H9 (cell line): Measurements from ENCODE around the gene INPP5A. TPM values are rescaled to one million over a fixed set of nuclear protein-coding genes. Genes with fewer than 3 reads are reported as not detected.

ENCODE experiments used
- DNase-seq: peaks from one replicate; pipeline ENCODE4 v3.0.0-alpha.2; 2017
- H2AFZ ChIP-seq: one replicate; pipeline ENCODE4 v1.6.1; 2013; ENCODE audit warnings: mild to moderate bottlenecking, low read length, control low read depth, moderate library complexity
- H2AK5ac ChIP-seq: 2 replicates; pipeline ENCODE4 v1.6.1; 2013; ENCODE audit warnings: low read length, control low read depth, mixed read lengths; ENCODE audit not compliant: insufficient read length
- H2BK120ac ChIP-seq: one replicate; pipeline ENCODE4 v1.6.1; 2013; ENCODE audit warnings: low read depth, mild to moderate bottlenecking, low read length, control low read depth, inconsistent platforms; ENCODE audit not compliant: poor library complexity, severe bottlenecking
- H2BK12ac ChIP-seq: 2 replicates; pipeline ENCODE4 v1.6.1; 2013; ENCODE audit warnings: low read length, control low read depth, mixed read lengths, low read depth; ENCODE audit not compliant: insufficient read length
- H2BK15ac ChIP-seq: 2 replicates; pipeline ENCODE4 v1.6.1; 2013; ENCODE audit warnings: low read depth, low read length, control low read depth
- H2BK20ac ChIP-seq: one replicate; pipeline ENCODE4 v1.6.1; 2013; ENCODE audit warnings: low read depth, mild to moderate bottlenecking, low read length, control low read depth, inconsistent platforms; ENCODE audit not compliant: poor library complexity, severe bottlenecking
- H2BK5ac ChIP-seq: 2 replicates; pipeline ENCODE4 v1.6.1; 2013; ENCODE audit warnings: low read length, control low read depth, mixed read lengths; ENCODE audit not compliant: insufficient read length
- H3K14ac ChIP-seq: 2 replicates; pipeline ENCODE4 v1.6.1; 2013; ENCODE audit warnings: low read length, control low read depth; ENCODE audit not compliant: insufficient read depth
- H3K18ac ChIP-seq: 2 replicates; pipeline ENCODE4 v1.6.1; 2013; ENCODE audit warnings: low read depth, mild to moderate bottlenecking, mixed read lengths, low read length, control low read depth; ENCODE audit not compliant: insufficient read length
- H3K23ac ChIP-seq: 2 replicates; pipeline ENCODE4 v1.6.1; 2013; ENCODE audit warnings: low read length, control low read depth, mixed read lengths, low read depth; ENCODE audit not compliant: insufficient read length
- H3K23me2 ChIP-seq: 2 replicates; pipeline ENCODE4 v1.6.1; 2013; ENCODE audit warnings: low read depth, mild to moderate bottlenecking, mixed read lengths, low read length, control low read depth; ENCODE audit not compliant: insufficient read length, poor library complexity, severe bottlenecking
- H3K27ac ChIP-seq: 2 replicates; pipeline ENCODE4 v1.5.1; 2013; ENCODE audit warnings: low read length, control low read depth, mixed read lengths, low read depth; ENCODE audit not compliant: insufficient read length
- H3K27me3 ChIP-seq: 2 replicates; pipeline ENCODE4 v1.6.1; 2013; ENCODE audit warnings: low read length, control low read depth, inconsistent platforms; ENCODE audit not compliant: insufficient read depth
- H3K4ac ChIP-seq: 2 replicates; pipeline ENCODE4 v1.6.1; 2013; ENCODE audit warnings: low read depth, mild to moderate bottlenecking, control low read depth, inconsistent platforms, low read length, moderate library complexity
- H3K4me1 ChIP-seq: 2 replicates; pipeline ENCODE4 v1.6.1; 2013; ENCODE audit warnings: low read length, control low read depth, inconsistent platforms; ENCODE audit not compliant: insufficient read depth
- H3K4me2 ChIP-seq: 2 replicates; pipeline ENCODE4 v1.6.1; 2013; ENCODE audit warnings: low read length, control low read depth, mixed read lengths; ENCODE audit not compliant: insufficient read length, insufficient read depth
- H3K56ac ChIP-seq: 2 replicates; pipeline ENCODE4 v1.6.1; 2013; ENCODE audit warnings: low read depth, mild to moderate bottlenecking, mixed read lengths, low read length, control low read depth; ENCODE audit not compliant: insufficient read length
- H3K79me1 ChIP-seq: 2 replicates; pipeline ENCODE4 v1.6.1; 2013; ENCODE audit warnings: low read depth, mild to moderate bottlenecking, moderate library complexity, low read length, control low read depth, inconsistent platforms; ENCODE audit not compliant: insufficient read depth, poor library complexity, severe bottlenecking
- H3K79me2 ChIP-seq: 2 replicates; pipeline ENCODE4 v1.6.1; 2013; ENCODE audit warnings: low read length, control low read depth, inconsistent platforms; ENCODE audit not compliant: insufficient read depth
- H3K9ac ChIP-seq: 2 replicates; pipeline ENCODE4 v1.6.1; 2013; ENCODE audit warnings: low read length, control low read depth, mixed read lengths; ENCODE audit not compliant: insufficient read length; ENCODE audit errors: extremely low read depth
- H3K9me3 ChIP-seq: one replicate; pipeline ENCODE4 v1.6.1; 2013; ENCODE audit warnings: low read depth, low read length, inconsistent platforms; ENCODE audit not compliant: control insufficient read depth
- H3T11ph ChIP-seq: one replicate; pipeline ENCODE4 v1.6.1; 2013; ENCODE audit warnings: mild to moderate bottlenecking, low read length, control low read depth, inconsistent platforms
- H4K20me1 ChIP-seq: one replicate; pipeline ENCODE4 v1.6.1; 2013; ENCODE audit not compliant: control insufficient read depth, insufficient read length, insufficient read depth
- H4K5ac ChIP-seq: 2 replicates; pipeline ENCODE4 v1.6.1; 2013; ENCODE audit warnings: low read depth, mild to moderate bottlenecking, mixed read lengths, low read length, control low read depth; ENCODE audit not compliant: insufficient read length
- H4K8ac ChIP-seq: replicated peaks from 2 replicates; pipeline ENCODE4 v1.6.1; 2013; ENCODE audit warnings: low read length, control low read depth, mixed read lengths, low read depth; ENCODE audit not compliant: insufficient read length
- H4K91ac ChIP-seq: 2 replicates; pipeline ENCODE4 v1.6.1; 2013; ENCODE audit warnings: low read depth, mild to moderate bottlenecking, moderate library complexity, mixed read lengths, low read length, control low read depth; ENCODE audit not compliant: insufficient read length
- H3K27ac Mint-ChIP-seq, 3 experiments: 2 replicates in 2 of 3; 3 replicates in 1 of 3; pipeline ENCODE4 v1.8.0; 2020 to 2021; ENCODE audit warnings: mixed read lengths in 3 of 3, mild to moderate bottlenecking in 1 of 3, moderate library complexity in 1 of 3
- H3K27me3 Mint-ChIP-seq: 2 replicates; pipeline ENCODE4 v1.8.0; 2021; ENCODE audit warnings: low read depth, mild to moderate bottlenecking, moderate library complexity, mixed read lengths
- H3K36me3 Mint-ChIP-seq, 3 experiments: 2 replicates in 2 of 3; 3 replicates in 1 of 3; pipeline ENCODE4 v1.8.0; 2020 to 2021; ENCODE audit warnings: low read depth in 3 of 3, mixed read lengths in 3 of 3; ENCODE audit not compliant: insufficient read depth in 1 of 3
- H3K4me1 Mint-ChIP-seq, 2 experiments: 2 replicates each; pipeline ENCODE4 v1.8.0; 2020; ENCODE audit warnings: mixed read lengths in 2 of 2
- H3K4me3 Mint-ChIP-seq, 2 experiments: 2 replicates in 1 of 2; 3 replicates in 1 of 2; pipeline ENCODE4 v1.8.0; 2020 to 2021; ENCODE audit warnings: mild to moderate bottlenecking in 2 of 2, mixed read lengths in 2 of 2, moderate library complexity in 1 of 2
- H3K9me3 Mint-ChIP-seq, 2 experiments: 2 replicates in 1 of 2; 3 replicates in 1 of 2; pipeline ENCODE4 v1.8.0; 2020; ENCODE audit warnings: mild to moderate bottlenecking in 2 of 2, mixed read lengths in 2 of 2, moderate library complexity in 1 of 2
- WGBS: extraction: QIAGEN DNeasy Blood & Tissue Kit; methylation state at CpG from one replicate; pipeline ENCODE4 v1.1.7; 2013; ENCODE audit warnings: missing lambda C conversion rate, low lambda C conversion rate, mixed read lengths; ENCODE audit not compliant: insufficient read length; ENCODE audit errors: extremely low coverage; 5-methylcytosine and 5-hydroxymethylcytosine counted together
- total RNA-seq: library from RNA; stranded (reverse); gene quantifications from 2 replicates; pipeline ENCODE4 v1.2.1, GENCODE V29; 2021
- TF ChIP-seq, protein P1 (sequence below): fragments of 200-600 bp; sonication (generic); conservative IDR thresholded peaks from 3 replicates; pipeline ENCODE4 v1.8.0; 2021; ENCODE audit warnings: antibody characterized with exemption, mild to moderate bottlenecking

The INPP5A gene
- total RNA-seq, 1 experiment from 2014 or later: 17.7 TPM

DNA sequence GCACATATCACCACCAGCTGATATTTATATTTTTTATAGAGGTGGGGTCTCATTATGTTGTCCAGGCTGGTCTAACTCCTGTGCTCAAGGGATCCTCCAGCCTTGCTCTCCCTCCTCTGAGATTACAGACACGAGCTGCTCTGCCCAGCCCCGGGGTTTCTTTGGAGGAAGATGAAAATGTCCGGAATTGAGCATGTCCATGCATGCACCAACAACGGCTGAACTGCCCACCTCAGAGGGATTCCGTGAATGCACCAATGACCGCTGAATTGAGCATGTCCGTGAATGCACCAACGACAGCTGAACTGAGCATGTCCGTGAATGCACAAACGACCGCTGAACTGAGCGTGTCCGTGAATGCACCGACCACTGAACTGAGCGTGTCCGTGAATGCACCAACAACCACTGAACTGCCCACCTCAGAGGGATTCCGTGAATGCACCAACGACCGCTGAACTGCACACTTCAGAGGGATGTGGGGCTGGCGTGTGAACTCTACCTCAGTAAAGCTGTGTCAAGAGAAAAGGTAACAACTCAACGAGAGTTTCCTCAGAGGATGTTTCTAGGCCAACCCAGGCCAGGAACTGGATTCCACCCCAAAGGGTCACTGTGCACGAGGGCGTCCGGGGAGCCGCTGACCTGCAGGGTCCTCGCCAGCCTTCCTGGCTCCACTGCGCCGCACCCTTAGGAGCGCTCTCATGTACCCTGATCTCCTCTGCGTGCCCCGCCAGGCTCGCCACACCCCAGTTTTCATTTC, 34.9 kb upstream of the INPP5A start:
- H2AFZ ChIP-seq: no peak overlapping the region
- Mint-ChIP-seq H3K4me1 (no peaks in the 10 kb centered on the region), H3K36me3 (no peaks in the 10 kb centered on the region), H3K9me3 (no peaks in the 10 kb centered on the region), H3K27me3 (peaks cover 20% of the 10 kb centered on the region), H3K4me3 (no peak overlapping the region), H3K27ac (no peak overlapping the region)
- no peak overlapping the region for H2BK120ac ChIP-seq
- H2BK5ac ChIP-seq: no peak overlapping the region
- no peak overlapping the region for H2BK20ac ChIP-seq
- H2AK5ac ChIP-seq: no peak overlapping the region
- TF ChIP-seq, protein P1, sequence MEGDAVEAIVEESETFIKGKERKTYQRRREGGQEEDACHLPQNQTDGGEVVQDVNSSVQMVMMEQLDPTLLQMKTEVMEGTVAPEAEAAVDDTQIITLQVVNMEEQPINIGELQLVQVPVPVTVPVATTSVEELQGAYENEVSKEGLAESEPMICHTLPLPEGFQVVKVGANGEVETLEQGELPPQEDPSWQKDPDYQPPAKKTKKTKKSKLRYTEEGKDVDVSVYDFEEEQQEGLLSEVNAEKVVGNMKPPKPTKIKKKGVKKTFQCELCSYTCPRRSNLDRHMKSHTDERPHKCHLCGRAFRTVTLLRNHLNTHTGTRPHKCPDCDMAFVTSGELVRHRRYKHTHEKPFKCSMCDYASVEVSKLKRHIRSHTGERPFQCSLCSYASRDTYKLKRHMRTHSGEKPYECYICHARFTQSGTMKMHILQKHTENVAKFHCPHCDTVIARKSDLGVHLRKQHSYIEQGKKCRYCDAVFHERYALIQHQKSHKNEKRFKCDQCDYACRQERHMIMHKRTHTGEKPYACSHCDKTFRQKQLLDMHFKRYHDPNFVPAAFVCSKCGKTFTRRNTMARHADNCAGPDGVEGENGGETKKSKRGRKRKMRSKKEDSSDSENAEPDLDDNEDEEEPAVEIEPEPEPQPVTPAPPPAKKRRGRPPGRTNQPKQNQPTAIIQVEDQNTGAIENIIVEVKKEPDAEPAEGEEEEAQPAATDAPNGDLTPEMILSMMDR: no peak
- H2BK12ac ChIP-seq: no peak overlapping the region
- no peaks in the 10 kb centered on the region for H4K20me1 ChIP-seq
- H3K23me2 ChIP-seq: no peaks in the 10 kb centered on the region
- no peak overlapping the region for H4K5ac ChIP-seq
- H3K27me3 ChIP-seq: no peaks in the 10 kb centered on the region
- H3K79me1 ChIP-seq: no peaks in the 10 kb centered on the region
- no peak overlapping the region for H3K23ac ChIP-seq
- no peak overlapping the region for H4K91ac ChIP-seq
- H3K79me2 ChIP-seq: no peaks in the 10 kb centered on the region
- DNase-seq: no peak
- no peak overlapping the region for H3K4ac ChIP-seq
- H3K27ac ChIP-seq: no peak overlapping the region
- no peak overlapping the region for H4K8ac ChIP-seq
- no peak overlapping the region for H2BK15ac ChIP-seq
- WGBS: no CpG with 5 or more reads among the region's 32 CpGs
- H3K4me2 ChIP-seq: no peak overlapping the region
- H3T11ph ChIP-seq: no peak overlapping the region
- no peak overlapping the region for H3K14ac ChIP-seq
- no peaks in the 10 kb centered on the region for H3K4me1 ChIP-seq
- no peak overlapping the region for H3K9ac ChIP-seq
- no peaks in the 10 kb centered on the region for H3K9me3 ChIP-seq
- H3K56ac ChIP-seq: no peak overlapping the region
- no peak overlapping the region for H3K18ac ChIP-seq
